Measurements from ENCODE around the gene RAB44.

RAB44 gene

DNA sequence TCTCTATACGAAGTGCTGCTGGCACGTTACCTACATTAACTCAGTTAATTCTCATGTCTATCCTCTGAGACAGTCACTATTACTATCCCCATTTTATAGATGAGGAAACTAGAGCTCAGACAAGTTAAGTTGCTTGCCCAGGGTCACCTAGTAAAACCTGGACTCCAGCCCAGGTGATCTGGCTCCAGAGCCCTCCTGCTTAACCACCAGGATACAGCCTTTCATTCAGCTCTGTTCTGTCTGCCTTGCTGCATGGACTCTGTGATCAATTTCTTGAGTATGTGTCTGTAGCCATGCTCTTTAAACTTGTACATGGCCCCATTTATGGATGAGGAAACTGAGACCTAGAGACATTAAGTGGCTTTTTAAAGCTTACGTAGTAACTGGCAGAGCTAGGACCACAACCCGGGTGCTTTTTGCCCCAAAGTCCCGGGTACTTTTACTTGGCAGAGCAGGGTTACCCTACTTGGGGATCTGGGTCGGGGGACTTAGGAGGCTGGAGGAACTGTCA is 14.4 kb upstream of the RAB44 start:
- peaks cover 18 to 28% of the 10 kb centered on the region in 2 donors for H3K4me1 ChIP-seq (ENCODE audit: control insufficient read depth in 1 of 2, insufficient read depth in 2 of 2, low read length in 2 of 2)
- H3K27me3 ChIP-seq (ENCODE audit: low read depth, low read length): no peaks in the 10 kb centered on the region
- no peak overlapping the region for H3K4me3 ChIP-seq (ENCODE audit: low read depth in 1 of 2, low read length in 2 of 2)
- peak overlapping the region; percentile 66 for H3K27ac ChIP-seq (ENCODE audit: low read length)
- no peaks in the 10 kb centered on the region for H3K9me3 ChIP-seq (ENCODE audit: control insufficient read depth in 1 of 2, low read length in 2 of 2)
- H3K36me3 ChIP-seq (ENCODE audit: control insufficient read depth in 1 of 2, insufficient read depth in 2 of 2, low read length in 2 of 2): peaks cover 48 to 49% of the 10 kb centered on the region in 2 donors

DNA sequence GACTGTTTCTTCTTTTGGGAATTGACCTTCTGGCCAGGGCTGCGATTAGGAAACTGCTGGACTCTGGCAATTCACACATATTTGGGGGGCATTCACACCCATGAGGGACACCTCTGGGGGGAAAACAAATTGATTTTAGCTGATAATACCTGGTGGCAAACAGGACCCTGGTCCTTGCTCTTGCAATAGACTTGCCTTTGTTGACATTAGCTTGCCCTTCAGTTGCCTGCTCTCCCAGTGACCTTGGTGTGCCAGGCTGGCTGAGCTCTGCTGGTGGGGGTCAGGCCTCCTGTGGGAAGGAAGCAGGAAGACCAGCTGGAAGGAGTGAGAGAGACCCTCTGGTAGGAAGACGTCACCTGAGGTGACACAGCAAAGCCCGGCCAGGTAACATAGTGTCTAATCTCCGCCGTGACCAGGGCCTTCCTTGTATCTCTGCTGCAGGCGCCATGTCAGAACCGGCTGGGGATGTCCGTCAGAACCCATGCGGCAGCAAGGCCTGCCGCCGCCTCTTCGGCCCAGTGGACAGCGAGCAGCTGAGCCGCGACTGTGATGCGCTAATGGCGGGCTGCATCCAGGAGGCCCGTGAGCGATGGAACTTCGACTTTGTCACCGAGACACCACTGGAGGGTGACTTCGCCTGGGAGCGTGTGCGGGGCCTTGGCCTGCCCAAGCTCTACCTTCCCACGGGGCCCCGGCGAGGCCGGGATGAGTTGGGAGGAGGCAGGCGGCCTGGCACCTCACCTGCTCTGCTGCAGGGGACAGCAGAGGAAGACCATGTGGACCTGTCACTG is 13.8 kb upstream of the RAB44 start:
- Histone ChIP-seq H3K27me3 (ENCODE audit: low read depth, low read length) (no peaks in the 10 kb centered on the region), H3K4me1 (ENCODE audit: control insufficient read depth in 1 of 2, insufficient read depth in 2 of 2, low read length in 2 of 2) (peaks cover 17 to 28% of the 10 kb centered on the region in 2 donors), H3K4me3 (ENCODE audit: low read depth in 1 of 2, low read length in 2 of 2) (no peak overlapping the region), H3K9me3 (ENCODE audit: control insufficient read depth in 1 of 2, low read length in 2 of 2) (no peaks in the 10 kb centered on the region), H3K36me3 (ENCODE audit: control insufficient read depth in 1 of 2, insufficient read depth in 2 of 2, low read length in 2 of 2) (peaks cover 48 to 49% of the 10 kb centered on the region in 2 donors), H3K27ac (ENCODE audit: low read length) (peak overlapping the region; percentile 66)

GRCh38 chr6:36684447-36684812 is 13.2 kb upstream of the RAB44 start:
- no peak overlapping the region for H3K27ac ChIP-seq (ENCODE audit: low read length)
- H3K4me1 ChIP-seq (ENCODE audit: control insufficient read depth in 1 of 2, insufficient read depth in 2 of 2, low read length in 2 of 2): peaks cover 17 to 28% of the 10 kb centered on the region in 2 donors
- no peaks in the 10 kb centered on the region for H3K27me3 ChIP-seq (ENCODE audit: low read depth, low read length)
- H3K4me3 ChIP-seq (ENCODE audit: low read depth in 1 of 2, low read length in 2 of 2): no peak overlapping the region
- peaks cover 47 to 49% of the 10 kb centered on the region in 2 donors for H3K36me3 ChIP-seq (ENCODE audit: control insufficient read depth in 1 of 2, insufficient read depth in 2 of 2, low read length in 2 of 2)
- no peaks in the 10 kb centered on the region for H3K9me3 ChIP-seq (ENCODE audit: control insufficient read depth in 1 of 2, low read length in 2 of 2)

DNA sequence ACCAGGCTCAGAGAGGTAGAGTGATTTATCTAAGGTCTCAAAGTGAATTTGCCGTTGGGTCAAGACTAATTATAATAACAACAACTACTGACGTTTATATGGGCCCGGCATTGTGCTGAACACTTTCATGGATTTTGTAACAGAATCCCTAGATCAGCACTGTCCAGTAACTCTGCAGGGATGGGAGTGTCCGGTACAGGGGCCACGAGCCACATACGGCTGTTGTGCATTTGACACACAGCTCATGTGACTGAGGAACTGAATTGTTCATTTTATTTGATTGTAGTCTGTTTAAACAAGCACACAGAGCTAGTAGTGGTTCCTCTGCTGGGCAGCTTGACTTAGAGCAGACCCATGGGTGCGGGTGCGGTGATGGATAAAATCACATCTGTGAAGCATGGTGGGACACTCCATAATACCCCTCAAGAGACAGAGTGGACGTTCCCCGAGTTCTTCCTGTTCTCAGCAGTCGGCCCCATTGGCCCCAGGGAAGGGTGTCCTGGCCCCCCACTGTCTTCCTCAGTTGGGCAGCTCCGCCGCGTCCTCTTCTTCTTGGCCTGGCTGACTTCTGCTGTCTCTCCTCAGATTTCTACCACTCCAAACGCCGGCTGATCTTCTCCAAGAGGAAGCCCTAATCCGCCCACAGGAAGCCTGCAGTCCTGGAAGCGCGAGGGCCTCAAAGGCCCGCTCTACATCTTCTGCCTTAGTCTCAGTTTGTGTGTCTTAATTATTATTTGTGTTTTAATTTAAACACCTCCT is 12.3 kb upstream of the RAB44 start:
- no peaks in the 10 kb centered on the region for H3K9me3 ChIP-seq (ENCODE audit: control insufficient read depth in 1 of 2, low read length in 2 of 2)
- H3K4me3 ChIP-seq (ENCODE audit: low read depth in 1 of 2, low read length in 2 of 2): no peak overlapping the region
- H3K27me3 ChIP-seq (ENCODE audit: low read depth, low read length): no peaks in the 10 kb centered on the region
- no peak overlapping the region for H3K27ac ChIP-seq (ENCODE audit: low read length)
- H3K4me1 ChIP-seq (ENCODE audit: control insufficient read depth in 1 of 2, insufficient read depth in 2 of 2, low read length in 2 of 2): peaks cover 17 to 28% of the 10 kb centered on the region in 2 donors
- H3K36me3 ChIP-seq (ENCODE audit: control insufficient read depth in 1 of 2, insufficient read depth in 2 of 2, low read length in 2 of 2): peaks cover 42 to 49% of the 10 kb centered on the region in 2 donors

- H3K27ac ChIP-seq (ENCODE audit: low read length): no peak overlapping the region
- no peaks in the 10 kb centered on the region for H3K9me3 ChIP-seq (ENCODE audit: control insufficient read depth in 1 of 2, low read length in 2 of 2)
- no peaks in the 10 kb centered on the region for H3K27me3 ChIP-seq (ENCODE audit: low read depth, low read length)
- peaks cover 42 to 49% of the 10 kb centered on the region in 2 donors for H3K36me3 ChIP-seq (ENCODE audit: control insufficient read depth in 1 of 2, insufficient read depth in 2 of 2, low read length in 2 of 2)
- no peak overlapping the region for H3K4me3 ChIP-seq (ENCODE audit: low read depth in 1 of 2, low read length in 2 of 2)
- H3K4me1 ChIP-seq (ENCODE audit: control insufficient read depth in 1 of 2, insufficient read depth in 2 of 2, low read length in 2 of 2): peaks cover 17 to 24% of the 10 kb centered on the region in 2 donors
Measured at GRCh38 chr6:36685926-36686667, 11.5 kb upstream of the RAB44 start.

- no peak overlapping the region for H3K4me3 ChIP-seq (ENCODE audit: low read depth in 1 of 2, low read length in 2 of 2)
- peaks cover 42 to 49% of the 10 kb centered on the region in 2 donors for H3K36me3 ChIP-seq (ENCODE audit: control insufficient read depth in 1 of 2, insufficient read depth in 2 of 2, low read length in 2 of 2)
- no peaks in the 10 kb centered on the region for H3K27me3 ChIP-seq (ENCODE audit: low read depth, low read length)
- H3K4me1 ChIP-seq (ENCODE audit: control insufficient read depth in 1 of 2, insufficient read depth in 2 of 2, low read length in 2 of 2): peaks cover 16 to 22% of the 10 kb centered on the region in 2 donors
- H3K9me3 ChIP-seq (ENCODE audit: control insufficient read depth in 1 of 2, low read length in 2 of 2): no peaks in the 10 kb centered on the region
- H3K27ac ChIP-seq (ENCODE audit: low read length): no peak overlapping the region
Measured at GRCh38 chr6:36686668-36687513, 10.7 kb upstream of the RAB44 start.

DNA sequence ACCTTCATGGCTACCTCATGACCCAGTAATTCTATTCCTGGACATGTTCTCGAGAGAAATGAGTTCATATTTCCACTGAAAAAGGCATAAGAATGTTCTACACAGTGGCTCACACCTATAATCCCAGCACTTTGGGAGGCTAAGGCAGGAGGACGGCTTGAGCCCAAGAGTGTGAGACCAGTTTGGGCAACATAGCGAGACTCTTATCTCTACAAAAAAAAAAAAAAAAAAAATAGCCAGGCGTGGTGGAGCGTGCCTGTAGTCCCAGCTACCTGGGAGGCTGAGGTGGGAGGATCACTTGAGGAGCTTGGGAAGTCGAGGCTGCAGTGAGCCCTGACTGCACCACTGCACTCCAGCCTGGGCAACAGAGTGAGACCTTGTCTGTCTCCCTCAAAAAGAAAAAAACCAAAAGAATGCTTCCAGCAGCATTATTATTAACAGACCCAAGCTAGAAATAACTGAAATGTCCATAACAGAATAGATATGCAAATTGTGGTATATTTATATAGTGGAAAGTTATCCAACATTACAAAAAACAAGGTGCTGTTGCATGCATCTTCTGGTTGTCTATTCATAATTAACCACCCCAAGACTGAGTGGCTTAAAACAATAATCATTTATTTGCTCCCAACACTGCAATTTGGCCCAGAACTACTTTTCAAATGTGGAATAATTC is 9.4 kb upstream of the RAB44 start:
- H3K4me1 ChIP-seq (ENCODE audit: control insufficient read depth in 1 of 2, insufficient read depth in 2 of 2, low read length in 2 of 2): peaks cover 7 to 9% of the 10 kb centered on the region in 2 donors
- H3K27ac ChIP-seq (ENCODE audit: low read length): no peak overlapping the region
- no peak overlapping the region for H3K4me3 ChIP-seq (ENCODE audit: low read depth in 1 of 2, low read length in 2 of 2)
- no peaks in the 10 kb centered on the region for H3K9me3 ChIP-seq (ENCODE audit: control insufficient read depth in 1 of 2, low read length in 2 of 2)
- no peaks in the 10 kb centered on the region for H3K27me3 ChIP-seq (ENCODE audit: low read depth, low read length)
- peaks cover 38 to 40% of the 10 kb centered on the region in 2 donors for H3K36me3 ChIP-seq (ENCODE audit: control insufficient read depth in 1 of 2, insufficient read depth in 2 of 2, low read length in 2 of 2)

- H3K27ac ChIP-seq (ENCODE audit: low read length): no peak overlapping the region
- H3K4me3 ChIP-seq (ENCODE audit: low read depth in 1 of 2, low read length in 2 of 2): no peak overlapping the region
- no peaks in the 10 kb centered on the region for H3K9me3 ChIP-seq (ENCODE audit: control insufficient read depth in 1 of 2, low read length in 2 of 2)
- no peaks in the 10 kb centered on the region for H3K27me3 ChIP-seq (ENCODE audit: low read depth, low read length)
- peaks cover 33 to 35% of the 10 kb centered on the region in 2 donors for H3K36me3 ChIP-seq (ENCODE audit: control insufficient read depth in 1 of 2, insufficient read depth in 2 of 2, low read length in 2 of 2)
- peaks cover 4 to 6% of the 10 kb centered on the region in 2 donors for H3K4me1 ChIP-seq (ENCODE audit: control insufficient read depth in 1 of 2, insufficient read depth in 2 of 2, low read length in 2 of 2)
Measured at GRCh38 chr6:36688739-36689075, 8.9 kb upstream of the RAB44 start.

- Histone ChIP-seq H3K27ac (ENCODE audit: low read length) (no peak overlapping the region), H3K36me3 (ENCODE audit: control insufficient read depth in 1 of 2, insufficient read depth in 2 of 2, low read length in 2 of 2) (peaks cover 11 to 12% of the 10 kb centered on the region in 2 donors), H3K27me3 (ENCODE audit: low read depth, low read length) (no peaks in the 10 kb centered on the region), H3K4me1 (ENCODE audit: control insufficient read depth in 1 of 2, insufficient read depth in 2 of 2, low read length in 2 of 2) (peaks cover 0 to 4% of the 10 kb centered on the region in 2 donors), H3K4me3 (ENCODE audit: low read depth in 1 of 2, low read length in 2 of 2) (no peak overlapping the region), H3K9me3 (ENCODE audit: control insufficient read depth in 1 of 2, low read length in 2 of 2) (no peaks in the 10 kb centered on the region)
Measured at GRCh38 chr6:36691011-36691410, 6.6 kb upstream of the RAB44 start.

DNA sequence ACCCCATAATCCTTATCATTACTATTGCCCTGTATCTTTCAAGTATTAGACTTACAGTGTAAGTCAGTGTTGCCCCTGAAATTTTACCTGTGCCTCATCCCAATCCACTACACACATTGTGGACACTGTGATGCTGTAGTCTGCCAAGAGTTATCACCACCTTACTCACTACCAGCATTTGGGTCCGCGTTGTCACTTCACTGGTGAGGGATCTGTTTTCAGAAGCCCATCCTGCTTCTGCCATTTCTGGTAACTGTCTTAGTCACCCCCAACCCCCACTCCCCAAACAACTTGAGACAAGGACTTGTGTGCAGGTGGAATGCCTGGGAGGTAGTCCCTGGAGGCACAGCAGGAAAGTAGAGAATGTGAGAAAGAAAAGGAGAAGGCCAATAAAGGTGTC is 6.0 kb upstream of the RAB44 start:
- Histone ChIP-seq H3K4me1 (ENCODE audit: control insufficient read depth in 1 of 2, insufficient read depth in 2 of 2, low read length in 2 of 2) (peaks cover 0 to 4% of the 10 kb centered on the region in 2 donors), H3K4me3 (ENCODE audit: low read depth in 1 of 2, low read length in 2 of 2) (no peak overlapping the region), H3K9me3 (ENCODE audit: control insufficient read depth in 1 of 2, low read length in 2 of 2) (no peaks in the 10 kb centered on the region), H3K27ac (ENCODE audit: low read length) (no peak overlapping the region), H3K36me3 (ENCODE audit: control insufficient read depth in 1 of 2, insufficient read depth in 2 of 2, low read length in 2 of 2) (peaks cover 5 to 6% of the 10 kb centered on the region in 2 donors), H3K27me3 (ENCODE audit: low read depth, low read length) (no peaks in the 10 kb centered on the region)
